K562 (cell line): Measurements from ENCODE around the gene ACBD5. TPM values are rescaled to one million over a fixed set of nuclear protein-coding genes. Genes with fewer than 3 reads are reported as not detected.

Experiments
- BRD4 ChIP-seq: fragments of 200-600 bp; sonication (generic); IDR thresholded peaks from 2 replicates; pipeline ENCODE4 v1.6.1; 2017; ENCODE audit warnings: inconsistent platforms
- BRD9 ChIP-seq: fragments of 450-650 bp; IDR thresholded peaks from 2 replicates; pipeline ENCODE4 v1.6.1; 2018; ENCODE audit warnings: low read depth; ENCODE audit not compliant: partially characterized antibody
- CHD1 ChIP-seq: fragments of 200-600 bp; sonication (generic); IDR thresholded peaks from one replicate; pipeline ENCODE4 v1.6.1; 2012; ENCODE audit warnings: mild to moderate bottlenecking, moderate library complexity, low read length, inconsistent platforms
- EZH2 ChIP-seq: IDR thresholded peaks from 2 replicates; pipeline ENCODE4 v1.6.1; 2012; ENCODE audit warnings: low read depth, mild to moderate bottlenecking, inconsistent platforms, low read length, borderline replicate concordance
- GABPB1 ChIP-seq: sonication (generic); formaldehyde crosslinking; IDR thresholded peaks from 2 replicates; pipeline ENCODE4 v1.8.0; 2022; ENCODE audit warnings: mild to moderate bottlenecking, missing genetic modification reagents
- KAT7 ChIP-seq: sonication (generic); formaldehyde crosslinking; IDR thresholded peaks from 2 replicates; pipeline ENCODE4 v1.8.0; 2022; ENCODE audit warnings: missing genetic modification reagents, mild to moderate bottlenecking, borderline replicate concordance
- MGA ChIP-seq: fragments of 450-650 bp; IDR thresholded peaks from 2 replicates; pipeline ENCODE4 v1.6.1; 2016; ENCODE audit warnings: mild to moderate bottlenecking, moderate library complexity
- MYBL2 ChIP-seq, 2 experiments: fragments of 450-650 bp in 1 of 2; sonication (generic) in 1 of 2; formaldehyde crosslinking in 1 of 2; IDR thresholded peaks; 2 replicates each; pipeline versions ENCODE4 v1.6.1 to v1.8.1; 2017 to 2022; ENCODE audit warnings: borderline replicate concordance in 1 of 2, inconsistent platforms in 1 of 2, low read depth in 1 of 2, mild to moderate bottlenecking in 1 of 2, missing genetic modification reagents in 1 of 2, moderate library complexity in 1 of 2
- NFIX ChIP-seq: fragments of 250-450 bp; sonication (Bioruptor Pico); IDR thresholded peaks from 2 replicates; pipeline ENCODE4 v1.4.0; 2020; ENCODE audit warnings: low read depth, mild to moderate bottlenecking, moderate library complexity
- PYGO2 ChIP-seq: fragments of 450-650 bp; IDR thresholded peaks from 2 replicates; pipeline ENCODE4 v1.6.1; 2016; ENCODE audit warnings: mild to moderate bottlenecking, missing genetic modification characterization, moderate library complexity, missing compliant biosample characterization
- SLC30A9 ChIP-seq: fragments of 250-450 bp; sonication (Bioruptor Pico); IDR thresholded peaks from 2 replicates; pipeline ENCODE4 v1.8.0; 2022; ENCODE audit warnings: mild to moderate bottlenecking, moderate library complexity
- TGIF2 ChIP-seq: sonication (generic); formaldehyde crosslinking; IDR thresholded peaks from 2 replicates; pipeline ENCODE4 v1.8.1; 2022; ENCODE audit warnings: mild to moderate bottlenecking, missing genetic modification reagents, moderate library complexity
- ZNF780A ChIP-seq: fragments of 250-450 bp; sonication (Bioruptor Pico); IDR thresholded peaks from 2 replicates; pipeline ENCODE4 v1.5.0; 2021; ENCODE audit warnings: mild to moderate bottlenecking
- ZSCAN32 ChIP-seq: fragments of 450-650 bp; formaldehyde crosslinking; IDR thresholded peaks from 2 replicates; pipeline ENCODE4 v1.4.0; 2020; ENCODE audit warnings: mild to moderate bottlenecking, moderate library complexity
- polyA plus RNA-seq, 8 experiments: library from polyadenylated mRNA; depleted of rRNA in 4 of 8; stranded (reverse) in 5 of 8; unstranded in 3 of 8; fragments of >200 nt; fragmentation: Nextera tagmentation in 2 of 8; fragmentation: Illumina TruSeq in 1 of 8; extraction: Ambion mirVana in 2 of 8; extraction: Trizol in 1 of 8; gene quantifications; 2 replicates each; pipeline versions ENCODE4 v1.2.1 to v1.2.3, GENCODE V29; 2011 to 2014; ENCODE audit warnings: inconsistent platforms in 1 of 8, missing spikeins in 1 of 8
- total RNA-seq, 7 experiments: library from RNA; depleted of rRNA in 6 of 7; stranded (reverse); fragments of >200 nt in 6 of 7; fragmentation: Illumina TruSeq in 2 of 7; extraction: Trizol in 2 of 7; gene quantifications; 2 replicates each; pipeline versions ENCODE4 v1.2.1 to v1.2.3, GENCODE V29; 2011 to 2021; ENCODE audit warnings: low replicate concordance in 1 of 7
- TF ChIP-seq, protein P1 (sequence below): sonication (generic); formaldehyde crosslinking; IDR thresholded peaks from 2 replicates; pipeline ENCODE4 v1.8.0; 2022; ENCODE audit warnings: mild to moderate bottlenecking, missing genetic modification reagents

The ACBD5 gene
- total and polyA plus RNA-seq, 9 of the 15 experiments (the other 6 are each of a cell fraction or from before 2014, with no cell fraction given) = 1.5 to 10.3 (median 7.8) TPM

DNA sequence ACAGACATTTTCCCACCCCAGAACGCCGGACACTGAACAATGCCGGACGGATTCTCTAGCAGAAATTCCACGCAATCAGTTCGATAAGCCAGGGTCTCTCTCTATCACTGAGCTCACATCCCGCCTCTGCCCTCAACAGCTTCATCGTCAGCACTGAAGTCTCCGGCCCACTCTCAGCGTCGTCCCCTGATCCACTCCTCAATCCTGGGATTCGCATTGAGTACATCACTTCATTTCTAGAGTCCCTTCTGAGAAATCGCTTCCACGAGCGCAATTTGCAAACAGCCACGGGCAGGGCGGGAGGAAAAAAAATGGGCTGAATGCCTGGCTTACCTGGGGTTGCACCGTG is 86.8 kb downstream of the ACBD5 start (continued):
- TF ChIP-seq, protein P1, sequence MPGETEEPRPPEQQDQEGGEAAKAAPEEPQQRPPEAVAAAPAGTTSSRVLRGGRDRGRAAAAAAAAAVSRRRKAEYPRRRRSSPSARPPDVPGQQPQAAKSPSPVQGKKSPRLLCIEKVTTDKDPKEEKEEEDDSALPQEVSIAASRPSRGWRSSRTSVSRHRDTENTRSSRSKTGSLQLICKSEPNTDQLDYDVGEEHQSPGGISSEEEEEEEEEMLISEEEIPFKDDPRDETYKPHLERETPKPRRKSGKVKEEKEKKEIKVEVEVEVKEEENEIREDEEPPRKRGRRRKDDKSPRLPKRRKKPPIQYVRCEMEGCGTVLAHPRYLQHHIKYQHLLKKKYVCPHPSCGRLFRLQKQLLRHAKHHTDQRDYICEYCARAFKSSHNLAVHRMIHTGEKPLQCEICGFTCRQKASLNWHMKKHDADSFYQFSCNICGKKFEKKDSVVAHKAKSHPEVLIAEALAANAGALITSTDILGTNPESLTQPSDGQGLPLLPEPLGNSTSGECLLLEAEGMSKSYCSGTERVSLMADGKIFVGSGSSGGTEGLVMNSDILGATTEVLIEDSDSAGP (CRISPR knock-in tag) = no peak
- no peak for TF ChIP-seq PYGO2
- TF ChIP-seq MYBL2 (IDR thresholded peaks at IDR 0.05; ENCODE audit: low read depth) = no peak
- no peak for TF ChIP-seq MYBL2 (CRISPR knock-in tag; IDR thresholded peaks at IDR 0.05; ENCODE audit: borderline replicate concordance)
- no peak for TF ChIP-seq EZH2
- TF ChIP-seq ZNF780A (CRISPR knock-in tag) = no peak
- no peak for TF ChIP-seq TGIF2 (CRISPR knock-in tag)
- TF ChIP-seq CHD1 = peak; percentile 74
- TF ChIP-seq BRD4 = 0 out of 2 replicates have a peak, but pooled peaks have one; percentile 14
- no peak for TF ChIP-seq NFIX (CRISPR knock-in tag)
- no peak for TF ChIP-seq SLC30A9 (CRISPR knock-in tag)
- no peak for TF ChIP-seq ZSCAN32 (CRISPR knock-in tag)
- TF ChIP-seq KAT7 (CRISPR knock-in tag) = 0 out of 2 replicates have a peak, but pooled peaks have one; percentile 56
- no peak for TF ChIP-seq GABPB1 (CRISPR knock-in tag)
- TF ChIP-seq BRD9 = peak; percentile 18
- TF ChIP-seq MGA = no peak
- TF ChIP-seq, all 486 proteins: peak for 11
